Prostate gland (tissue), 2 donors: ENCODE results near the gene SSU72. TPM values are rescaled to one million over a fixed set of nuclear protein-coding genes. Genes with fewer than 3 reads are reported as not detected.

Experiments
- DNase-seq: peaks from one replicate; pipeline ENCODE4 v3.0.0-alpha.2; 2019; ENCODE audit warnings: low spot score
- H3K27ac ChIP-seq, 2 donors: fragments of 200-600 bp; sonication (generic); 2 replicates each; pipeline ENCODE4 v1.5.1; 2017 to 2019
- H3K27me3 ChIP-seq: fragments of 200-600 bp; sonication (generic); replicated peaks from 2 replicates; pipeline ENCODE4 v1.5.1; 2019; ENCODE audit not compliant: insufficient read depth
- H3K36me3 ChIP-seq, 2 donors: fragments of 200-600 bp; sonication (generic); 1 replicate in 1 of 2; 2 replicates in 1 of 2; pipeline versions ENCODE4 v1.5.1 to v1.8.1; 2017 to 2019
- H3K4me1 ChIP-seq: fragments of 200-600 bp; sonication (generic); replicated peaks from 2 replicates; pipeline ENCODE4 v1.5.1; 2019
- H3K4me3 ChIP-seq, 2 donors: fragments of 200-600 bp; sonication (generic); 2 replicates each; pipeline ENCODE4 v1.5.1; 2017 to 2019
- H3K9me3 ChIP-seq: fragments of 200-600 bp; sonication (generic); 2 replicates; pipeline ENCODE4 v1.5.1; 2017
- POLR2A ChIP-seq: fragments of 450-650 bp; IDR thresholded peaks from one replicate; pipeline ENCODE4 v1.6.1; 2016; ENCODE audit warnings: antibody characterized with exemption, mild to moderate bottlenecking
- POLR2AphosphoS5 ChIP-seq: sonication (generic); formaldehyde crosslinking; IDR thresholded peaks from one replicate; pipeline ENCODE4 v1.6.1; 2017; ENCODE audit warnings: antibody characterized with exemption
- WGBS: methylation state at CpG from one replicate; pipeline ENCODE4 v1.1.5; 2018; 5-methylcytosine and 5-hydroxymethylcytosine counted together
- intact Hi-C: fragments of 100-400 bp; cut with DNase I; formaldehyde crosslinking; loops from one replicate; pipeline ENCODE4 v1.14.2; 2022
- total RNA-seq, 2 donors: library from RNA; depleted of rRNA; stranded (reverse); fragments of >200 nt; gene quantifications; one replicate each; pipeline ENCODE4 v1.1.0, GENCODE V29; 2016
- TF ChIP-seq, protein P1 (sequence below), 4 experiments: fragments of 200-600 bp in 2 of 4; fragments of 450-650 bp in 2 of 4; sonication (generic) in 2 of 4; IDR thresholded peaks; 1 replicate in 3 of 4; 2 replicates in 1 of 4; pipeline ENCODE4 v1.5.1; 2016 to 2019; ENCODE audit warnings: antibody characterized with exemption in 4 of 4, mild to moderate bottlenecking in 2 of 4, moderate library complexity in 2 of 4

SSU72 gene
- total RNA-seq, 2 donors from 2014 or later: 173 to 203 TPM

GRCh38 chr1:1538989-1539309 lies 35.7 kb downstream of the SSU72 start:
- intact Hi-C loops: no loop called here
- DNase-seq: no peak
- WGBS: 96% methylated on average over 10 of the region's 18 CpGs

DNA sequence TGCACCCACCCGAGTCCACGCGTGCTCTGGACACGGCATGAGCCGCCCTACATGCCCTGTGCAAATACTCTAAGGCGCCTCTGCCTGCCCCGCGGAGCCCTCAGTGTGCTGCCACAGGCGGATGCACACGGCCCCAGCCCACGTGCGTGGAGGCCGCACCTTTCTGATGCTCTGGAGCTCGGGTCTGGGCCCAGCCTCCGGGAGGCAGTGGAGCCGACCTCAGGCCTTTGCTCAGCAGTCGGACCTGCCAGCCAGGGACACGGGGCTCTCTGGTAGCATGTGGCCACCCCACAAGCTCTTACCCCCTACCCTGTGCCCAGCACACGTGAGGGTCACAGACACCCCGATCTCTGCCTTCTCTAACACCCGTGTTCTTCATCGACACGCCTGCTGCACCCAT lies 36.3 kb downstream of the SSU72 start:
- intact Hi-C loops: no loop called here
- Histone ChIP-seq H3K4me1 (peaks cover 4% of the 10 kb centered on the region), H3K9me3 (no peaks in the 10 kb centered on the region), H3K4me3 (no peak overlapping the region), H3K27me3 (no peaks in the 10 kb centered on the region), H3K36me3 (no peaks in the 10 kb centered on the region), H3K27ac (no peak overlapping the region)
- TF ChIP-seq, protein P1, sequence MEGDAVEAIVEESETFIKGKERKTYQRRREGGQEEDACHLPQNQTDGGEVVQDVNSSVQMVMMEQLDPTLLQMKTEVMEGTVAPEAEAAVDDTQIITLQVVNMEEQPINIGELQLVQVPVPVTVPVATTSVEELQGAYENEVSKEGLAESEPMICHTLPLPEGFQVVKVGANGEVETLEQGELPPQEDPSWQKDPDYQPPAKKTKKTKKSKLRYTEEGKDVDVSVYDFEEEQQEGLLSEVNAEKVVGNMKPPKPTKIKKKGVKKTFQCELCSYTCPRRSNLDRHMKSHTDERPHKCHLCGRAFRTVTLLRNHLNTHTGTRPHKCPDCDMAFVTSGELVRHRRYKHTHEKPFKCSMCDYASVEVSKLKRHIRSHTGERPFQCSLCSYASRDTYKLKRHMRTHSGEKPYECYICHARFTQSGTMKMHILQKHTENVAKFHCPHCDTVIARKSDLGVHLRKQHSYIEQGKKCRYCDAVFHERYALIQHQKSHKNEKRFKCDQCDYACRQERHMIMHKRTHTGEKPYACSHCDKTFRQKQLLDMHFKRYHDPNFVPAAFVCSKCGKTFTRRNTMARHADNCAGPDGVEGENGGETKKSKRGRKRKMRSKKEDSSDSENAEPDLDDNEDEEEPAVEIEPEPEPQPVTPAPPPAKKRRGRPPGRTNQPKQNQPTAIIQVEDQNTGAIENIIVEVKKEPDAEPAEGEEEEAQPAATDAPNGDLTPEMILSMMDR (IDR thresholded peaks at IDR 0.05): no peak
- TF ChIP-seq POLR2A (no peak), POLR2AphosphoS5 (no peak)
- DNase-seq: no peak
- 93% methylated on average over 22 of the region's 23 CpGs for WGBS

More at GRCh38 chr1:1538989-1539309, 35.7 kb downstream of the SSU72 start:
- no peak overlapping the region for H3K27ac ChIP-seq
- peak overlapping the region in 1 of 2 donors; percentile 64 for H3K4me3 ChIP-seq
- no peaks in the 10 kb centered on the region for H3K27me3 ChIP-seq
- peaks cover 4% of the 10 kb centered on the region for H3K4me1 ChIP-seq
- H3K9me3 ChIP-seq: no peaks in the 10 kb centered on the region
- TF ChIP-seq POLR2A (no peak), POLR2AphosphoS5 (no peak)
- TF ChIP-seq, protein P1 (IDR thresholded peaks at IDR 0.05): no peak
- no peaks in the 10 kb centered on the region for H3K36me3 ChIP-seq

DNA sequence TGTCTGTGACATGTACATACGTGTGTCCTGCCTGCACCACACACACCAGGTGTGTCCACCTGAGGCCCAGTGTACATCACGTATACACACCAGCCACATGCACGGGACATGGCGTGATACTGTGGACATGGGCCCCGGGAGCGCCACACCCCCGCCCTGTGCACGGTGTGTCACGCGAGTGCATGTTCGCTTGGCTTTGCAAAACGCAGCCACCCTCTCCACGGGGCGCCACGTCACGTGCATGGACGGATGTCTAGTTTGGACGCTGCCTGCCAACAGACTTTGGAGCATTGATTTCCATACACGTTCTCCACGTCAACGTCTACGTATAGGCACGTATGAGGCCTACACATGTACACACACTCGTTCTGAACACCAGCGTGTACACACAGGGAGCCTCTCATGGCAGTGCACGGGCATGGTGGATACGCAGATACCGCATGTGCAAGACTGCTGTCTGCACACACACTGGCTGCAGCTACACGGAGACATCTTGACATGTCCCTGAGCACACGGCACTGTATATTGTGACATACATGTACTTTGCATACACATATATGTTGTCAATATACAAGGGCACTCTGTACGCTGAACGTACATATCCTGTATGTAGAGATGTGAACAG lies 36.9 kb downstream of the SSU72 start:
- DNase-seq: no peak
- WGBS: 94% methylated on average over 32 of the region's 32 CpGs
- no peaks in the 10 kb centered on the region for H3K9me3 ChIP-seq
- H3K27me3 ChIP-seq: no peaks in the 10 kb centered on the region
- intact Hi-C loops: no loop called here
- TF ChIP-seq POLR2AphosphoS5: no peak
- TF ChIP-seq POLR2A: no peak
- TF ChIP-seq, protein P1 (IDR thresholded peaks at IDR 0.05): no peak
- H3K27ac ChIP-seq: no peak overlapping the region
- peaks cover 4% of the 10 kb centered on the region for H3K4me1 ChIP-seq
- H3K4me3 ChIP-seq: no peak overlapping the region
- H3K36me3 ChIP-seq: no peaks in the 10 kb centered on the region

DNA sequence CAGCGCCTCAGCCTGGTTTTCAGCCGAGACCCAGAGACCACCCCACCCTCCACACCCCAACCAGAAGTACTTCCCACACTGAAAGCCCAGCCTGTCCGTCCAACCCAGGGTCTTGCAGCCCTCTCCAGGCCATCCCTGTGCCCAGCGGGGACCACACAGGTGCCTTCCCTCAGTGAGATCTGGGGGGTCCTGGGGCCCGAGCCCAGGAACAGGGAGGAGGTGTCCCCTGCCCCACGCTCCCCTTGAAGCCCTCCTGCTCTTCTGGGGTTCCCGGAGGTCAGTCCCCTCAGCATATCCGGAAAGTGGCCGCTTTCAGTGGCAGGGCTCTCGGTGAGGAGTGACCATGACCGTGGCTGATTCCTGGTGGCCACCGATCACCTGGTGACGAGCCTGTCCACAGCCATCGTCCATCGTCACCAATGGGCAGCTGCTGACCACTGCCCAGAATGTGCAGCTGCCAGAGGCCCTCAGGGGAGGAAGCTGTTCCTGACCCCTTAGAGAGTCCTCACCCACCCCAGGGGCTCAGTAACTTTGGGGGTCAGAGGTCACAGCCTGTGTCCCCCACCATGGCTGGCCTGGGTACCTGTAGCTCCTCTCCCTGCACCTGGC lies 37.6 kb downstream of the SSU72 start:
- 90% methylated on average over 15 of the region's 15 CpGs for WGBS
- no peak for TF ChIP-seq POLR2AphosphoS5
- no peak overlapping the region for H3K27ac ChIP-seq
- peaks cover 4% of the 10 kb centered on the region for H3K4me1 ChIP-seq
- intact Hi-C loops: no loop called here
- H3K27me3 ChIP-seq: no peaks in the 10 kb centered on the region
- no peak for DNase-seq
- H3K36me3 ChIP-seq: no peaks in the 10 kb centered on the region
- no peaks in the 10 kb centered on the region for H3K9me3 ChIP-seq
- H3K4me3 ChIP-seq: no peak overlapping the region

DNA sequence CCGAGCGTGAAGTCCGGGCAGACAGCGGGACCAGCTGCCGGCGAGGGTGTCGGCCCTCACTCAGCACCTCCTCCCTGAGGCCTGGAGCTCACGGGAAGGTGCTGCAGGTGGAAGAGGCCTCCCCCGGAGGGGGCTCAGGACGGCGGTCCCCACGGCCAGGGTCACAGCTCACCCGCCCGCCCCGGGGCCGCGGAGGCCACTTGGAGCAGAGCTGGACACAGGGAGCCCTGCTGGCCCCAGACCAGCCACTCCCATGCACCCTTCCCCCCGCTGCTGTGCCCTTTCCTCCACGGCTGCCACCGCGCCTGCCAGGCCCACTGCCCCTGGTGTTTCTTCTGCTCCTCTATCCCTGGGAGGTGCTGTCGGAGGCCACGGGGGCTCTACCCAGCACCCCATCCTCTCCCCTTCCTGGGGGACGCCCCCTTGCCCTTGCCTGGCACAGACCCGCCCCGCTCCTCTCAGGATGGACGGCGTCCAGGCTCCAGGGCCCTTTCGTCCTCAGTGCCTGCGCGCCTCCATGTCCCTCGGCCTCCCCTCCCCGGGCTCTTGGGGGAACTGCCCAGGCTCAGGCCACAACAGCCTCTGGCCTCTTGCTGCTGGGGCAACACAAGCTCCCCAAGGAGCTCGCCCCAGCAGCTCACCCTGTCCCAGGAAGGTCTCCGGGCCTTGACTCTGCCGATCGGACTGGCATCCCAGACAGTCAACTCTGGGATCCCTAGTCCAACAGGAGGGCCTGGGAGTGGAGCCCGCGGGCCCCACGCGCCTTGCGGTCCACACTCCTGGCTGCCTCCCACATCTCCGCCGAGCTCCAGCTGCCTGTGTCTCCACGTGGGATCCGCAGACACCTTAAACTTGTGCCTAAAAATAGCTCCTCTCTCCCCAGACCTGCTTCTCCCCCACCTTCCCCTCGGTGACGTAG lies 38.4 kb downstream of the SSU72 start:
- TF ChIP-seq POLR2A (no peak), POLR2AphosphoS5 (no peak)
- TF ChIP-seq, protein P1 (IDR thresholded peaks at IDR 0.05): no peak
- no peaks in the 10 kb centered on the region for H3K36me3 ChIP-seq
- no peak overlapping the region for H3K4me3 ChIP-seq
- no peaks in the 10 kb centered on the region for H3K27me3 ChIP-seq
- H3K4me1 ChIP-seq: peaks cover 4% of the 10 kb centered on the region
- intact Hi-C loops: no loop called here
- 82% methylated on average over 47 of the region's 48 CpGs for WGBS
- no peaks in the 10 kb centered on the region for H3K9me3 ChIP-seq
- H3K27ac ChIP-seq: no peak overlapping the region
- no peak for DNase-seq
